ENCODE data around the gene KRTAP10-7. TPM values are rescaled to one million over a fixed set of nuclear protein-coding genes. Genes with fewer than 3 reads are reported as not detected.
"Not testable (repeated sequence)": the region's sequence is repeated elsewhere in the genome, so short reads cannot be mapped to it uniquely, and the experiment has no call there.

The KRTAP10-7 gene
- total RNA-seq, 3 donors from 2014 or later, result not detected

- no peak for ATAC-seq
- Histone ChIP-seq H3K4me1 (ENCODE audit: low read depth) (no peaks in the 10 kb centered on the region), H3K9me3 (no peaks in the 10 kb centered on the region), H3K36me3 (ENCODE audit: low read depth) (no peaks in the 10 kb centered on the region), H3K4me3 (no peak overlapping the region)
- intact Hi-C loops (cut with DNase I, micrococcal nuclease), result no loop called here
- DNase-seq, result no peak
- TF ChIP-seq CTCF (IDR thresholded peaks at IDR 0.05), result no peak
These were observed 45.1 kb upstream of the KRTAP10-7 start for GRCh38 chr21:44555200-44555875.

DNA sequence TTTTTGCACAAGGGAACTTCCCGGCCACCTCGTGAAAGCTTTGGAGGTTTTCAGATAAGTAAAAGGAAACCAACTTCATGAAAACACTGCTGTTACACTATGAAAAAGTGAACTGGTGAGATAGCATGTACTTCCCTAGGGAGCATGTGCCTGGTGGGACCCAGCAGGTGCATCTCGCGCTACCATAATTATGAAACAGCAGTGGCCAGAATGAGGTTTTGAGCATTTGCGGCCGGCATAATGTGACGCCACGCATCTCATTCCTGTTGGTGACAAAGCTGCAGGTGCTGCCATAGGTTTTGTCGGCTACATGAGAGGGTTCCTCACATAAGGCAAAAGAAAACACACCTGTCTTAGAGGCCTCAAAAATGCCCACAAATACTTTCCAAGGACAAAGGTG, 43.5 kb upstream of the KRTAP10-7 start:
- no peak for ATAC-seq
- no peak for DNase-seq
- Histone ChIP-seq H3K36me3 (ENCODE audit: low read depth) (no peaks in the 10 kb centered on the region), H3K4me1 (ENCODE audit: low read depth) (no peaks in the 10 kb centered on the region), H3K9me3 (no peaks in the 10 kb centered on the region), H3K4me3 (no peak overlapping the region)
- intact Hi-C loops (cut with DNase I, micrococcal nuclease), result no loop called here
- no peak for TF ChIP-seq CTCF (IDR thresholded peaks at IDR 0.05)

DNA sequence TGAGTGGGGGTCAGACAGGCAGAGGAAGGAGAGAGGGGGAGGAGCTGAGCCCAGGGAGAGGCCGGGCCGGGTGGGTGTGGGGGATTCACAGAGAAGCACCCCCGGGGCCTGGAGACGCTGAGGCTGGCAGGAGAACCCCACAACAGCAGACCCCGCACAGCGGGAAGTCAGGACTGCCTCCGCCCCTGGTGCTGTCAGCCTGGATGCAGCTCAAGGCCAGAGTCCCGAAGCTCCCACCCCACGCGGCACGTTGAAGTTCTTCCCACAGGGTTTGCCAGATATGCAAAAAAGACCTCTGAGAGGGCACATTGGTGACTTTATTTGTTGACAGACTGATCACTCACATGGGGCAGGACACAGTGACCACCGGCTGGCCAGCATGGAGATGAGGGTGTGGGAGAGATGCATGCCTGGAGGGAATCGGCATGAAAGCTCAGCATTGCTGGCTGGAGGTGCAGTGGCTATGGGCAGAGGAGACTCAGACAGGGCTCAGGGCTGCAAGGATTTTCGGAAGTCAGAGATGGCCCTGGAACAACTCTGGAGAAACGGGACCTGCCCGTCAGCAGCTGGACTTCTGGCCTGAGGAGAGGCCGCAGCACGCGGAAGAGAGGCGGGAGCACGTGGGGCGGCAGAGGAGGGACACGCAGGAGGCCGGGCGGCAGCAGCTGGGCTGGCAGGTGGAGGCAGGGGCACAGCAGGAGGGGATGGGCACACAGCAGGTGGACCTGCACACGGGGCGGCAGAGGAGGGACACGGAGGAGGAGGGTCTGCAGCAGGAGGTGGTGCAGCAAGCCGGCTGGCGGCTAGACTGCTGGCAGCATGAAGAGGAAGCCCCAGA, 42.7 kb upstream of the KRTAP10-7 start:
- intact Hi-C loops (cut with DNase I, micrococcal nuclease), result no loop called here
- Histone ChIP-seq H3K36me3 (ENCODE audit: low read depth) (no peaks in the 10 kb centered on the region), H3K4me1 (ENCODE audit: low read depth) (no peaks in the 10 kb centered on the region), H3K4me3 (no peak overlapping the region), H3K9me3 (no peaks in the 10 kb centered on the region)
- TF ChIP-seq CTCF (IDR thresholded peaks at IDR 0.05), result no peak
- ATAC-seq (no peak), DNase-seq (no peak)

GRCh38 chr21:44558329-44558675, 42.1 kb upstream of the KRTAP10-7 start:
- H3K4me1 ChIP-seq (ENCODE audit: low read depth); H3K4me3 ChIP-seq; ATAC-seq; DNase-seq; H3K36me3 ChIP-seq (ENCODE audit: low read depth); H3K9me3 ChIP-seq; intact Hi-C loops (cut with DNase I, micrococcal nuclease): not testable (repeated sequence)

- no peaks in the 10 kb centered on the region for H3K36me3 ChIP-seq (ENCODE audit: low read depth)
- TF ChIP-seq CTCF (IDR thresholded peaks at IDR 0.05), result no peak
- no peak within 1 kb of the TSS for H3K4me3 ChIP-seq
- intact Hi-C loops (cut with DNase I, micrococcal nuclease), result no loop called here
- no peaks in the 10 kb centered on the region for H3K9me3 ChIP-seq
- H3K4me1 ChIP-seq (ENCODE audit: low read depth), result no peaks in the 10 kb centered on the region
- ATAC-seq (no peak), DNase-seq (no peak)
These were observed 41.7 kb upstream of the KRTAP10-7 start, which contains the start of gene KRTAP10-3 for GRCh38 chr21:44558695-44559094. Gene KRTAP10-3, minus strand, starts transcription at chr21:44558795. Its CDS starts 80 bp downstream, at chr21:44558715.

GRCh38 chr21:44564099-44564498, 36.3 kb upstream of the KRTAP10-7 start:
- intact Hi-C loops (cut with DNase I, micrococcal nuclease), result no loop called here
- no peak overlapping the region for H3K4me3 ChIP-seq
- TF ChIP-seq CTCF (IDR thresholded peaks at IDR 0.05), result no peak
- H3K36me3 ChIP-seq (ENCODE audit: low read depth), result no peaks in the 10 kb centered on the region
- DNase-seq (no peak), ATAC-seq (no peak)
- H3K9me3 ChIP-seq, result no peaks in the 10 kb centered on the region
- no peaks in the 10 kb centered on the region for H3K4me1 ChIP-seq (ENCODE audit: low read depth)

Measured in mucosa of descending colon (tissue), 3 donors.